Measurements from ENCODE around the gene DMD.

GRCh38 chrX:31715675-31716074 is 1495.7 kb downstream of the DMD start:
- no peak for TF ChIP-seq CTCF (IDR thresholded peaks at IDR 0.05)
- no peak for TF ChIP-seq POLR2A (IDR thresholded peaks at IDR 0.05)

Data from ovary (tissue), 3 donors.